HK-2 (cell line): ENCODE results near the gene MIPOL1.

Source experiments
- DNase-seq: peaks from one replicate; pipeline ENCODE4 v3.0.0-alpha.2; 2018; ENCODE audit not compliant: unreplicated experiment

MIPOL1 gene

DNA sequence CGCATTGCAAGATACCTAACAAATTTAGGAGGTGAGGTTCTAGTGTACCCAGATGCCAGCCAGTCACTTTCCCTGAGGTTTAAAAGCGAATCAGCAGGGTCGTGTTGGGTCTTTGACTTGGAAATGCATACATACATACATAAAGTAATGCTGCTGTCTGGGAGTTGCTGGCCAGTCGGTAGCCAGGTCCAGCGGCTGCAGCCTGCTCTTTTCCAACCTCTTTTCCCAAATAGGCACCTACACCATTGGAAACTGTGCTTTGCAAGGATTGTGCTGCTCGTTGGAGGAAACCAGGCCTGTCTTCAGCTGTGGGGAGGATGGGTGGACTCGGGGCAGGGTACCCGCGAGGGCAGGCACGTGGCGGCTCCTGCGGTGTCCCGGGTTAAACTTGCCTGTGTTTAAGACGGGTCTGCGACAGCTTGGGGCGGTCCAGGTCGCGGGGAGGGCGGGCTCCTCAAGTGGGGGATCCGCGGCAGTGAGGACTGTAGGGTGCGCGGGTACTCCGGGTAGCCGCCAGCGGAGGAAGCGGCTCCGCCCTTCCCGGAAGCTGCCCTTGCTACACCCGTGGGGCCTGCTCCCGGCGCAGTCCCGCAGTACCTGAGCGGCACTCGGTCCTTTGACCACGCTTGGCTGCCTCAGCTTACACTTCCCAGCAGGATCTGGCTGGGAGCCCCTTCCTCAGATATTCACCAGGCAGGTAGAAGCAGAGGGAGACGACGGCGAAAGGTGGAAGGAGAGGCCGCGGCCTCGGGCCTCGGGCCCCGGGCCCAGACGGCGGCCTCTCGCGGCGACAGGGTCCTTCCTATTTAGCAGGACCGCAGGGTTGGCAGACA is 400.4 kb downstream of the MIPOL1 start:
- no peak for DNase-seq

DNA sequence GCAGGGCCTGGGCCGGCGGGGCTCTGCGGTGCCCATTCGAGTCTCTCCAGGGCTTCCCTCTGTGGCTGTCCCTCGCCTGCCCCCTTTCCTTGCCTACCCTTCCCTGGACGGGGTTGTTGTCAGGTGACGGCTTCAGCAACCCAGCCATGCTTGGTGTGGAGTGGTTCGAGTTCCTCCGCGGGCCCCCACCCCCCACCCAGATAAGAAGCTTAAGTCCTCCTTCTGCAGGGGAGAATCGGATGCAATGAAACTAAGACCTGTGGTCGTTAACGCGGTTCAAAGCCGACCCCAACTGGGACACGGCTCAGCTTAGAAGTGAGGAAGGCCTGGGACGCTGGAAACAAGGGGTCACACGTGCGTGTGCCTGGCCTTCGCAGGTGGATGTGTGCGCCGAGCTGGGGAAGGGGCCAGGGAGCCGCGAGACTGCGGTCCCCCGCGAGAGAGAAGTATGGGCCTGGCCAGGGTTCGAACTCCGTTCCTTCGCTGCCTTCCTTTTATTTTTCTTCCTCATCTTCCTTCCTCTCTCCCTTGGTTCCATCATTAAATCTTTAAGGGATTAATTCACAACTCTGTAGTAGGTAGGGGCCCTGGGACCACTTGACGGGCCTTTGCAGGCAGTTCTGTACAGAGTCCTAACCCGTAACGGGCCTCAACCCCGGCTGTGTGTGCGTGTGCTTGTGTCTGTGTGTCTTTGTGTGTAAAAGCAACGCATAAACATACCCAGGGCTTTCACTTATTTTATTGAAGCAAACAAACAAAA is 401.2 kb downstream of the MIPOL1 start:
- no peak for DNase-seq

GRCh38 chr14:37599507-37600368 is 402.0 kb downstream of the MIPOL1 start:
- no peak for DNase-seq

- no peak for DNase-seq
Observed at GRCh38 chr14:37600880-37601741, 403.4 kb downstream of the MIPOL1 start.

- DNase-seq, result no peak
Observed at GRCh38 chr14:37601865-37602264, 404.1 kb downstream of the MIPOL1 start.
